Mucosa of gallbladder (tissue), 1 donor: ENCODE results near the gene OSBPL10. TPM values are rescaled to one million over a fixed set of nuclear protein-coding genes. Genes with fewer than 3 reads are reported as not detected.
A peak's percentile ranks its signal among the peaks of the same experiment; 100 is the strongest.
"Not testable (repeated sequence)": the region's sequence is repeated elsewhere in the genome, so short reads cannot be mapped to it uniquely, and the experiment has no call there.

Source experiments
- DNase-seq: peaks from one replicate; pipeline ENCODE4 v3.0.0-alpha.2; 2020; ENCODE audit warnings: low spot score
- total RNA-seq: library from RNA; stranded (reverse); gene quantifications from one replicate; pipeline ENCODE4 v1.2.1, GENCODE V29; 2021
- donor health status: DM: no; HTN: no; CAD: no.

OSBPL10 gene
- total RNA-seq, 1 donor from 2014 or later, result 70.6 TPM

DNA sequence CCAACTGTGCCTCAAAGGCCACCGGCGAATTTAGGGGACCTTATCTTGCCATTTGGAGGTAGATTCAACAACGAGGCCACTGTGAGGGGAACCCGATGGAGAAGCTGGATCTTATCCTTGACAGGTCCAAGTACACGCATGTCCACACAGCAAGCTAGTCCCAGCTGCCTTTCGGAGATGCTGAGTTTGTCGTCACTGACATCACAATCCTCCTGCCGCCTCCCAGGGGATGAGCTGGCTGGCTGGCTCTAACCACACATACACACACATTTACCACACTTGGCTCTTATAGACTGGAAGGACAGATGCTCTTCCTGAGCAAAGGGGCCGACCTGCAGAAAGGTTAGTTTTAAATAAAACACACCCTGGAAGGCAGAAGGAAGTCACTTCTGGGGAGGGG, 272.1 kb downstream of the OSBPL10 start:
- DNase-seq, result no peak

DNA sequence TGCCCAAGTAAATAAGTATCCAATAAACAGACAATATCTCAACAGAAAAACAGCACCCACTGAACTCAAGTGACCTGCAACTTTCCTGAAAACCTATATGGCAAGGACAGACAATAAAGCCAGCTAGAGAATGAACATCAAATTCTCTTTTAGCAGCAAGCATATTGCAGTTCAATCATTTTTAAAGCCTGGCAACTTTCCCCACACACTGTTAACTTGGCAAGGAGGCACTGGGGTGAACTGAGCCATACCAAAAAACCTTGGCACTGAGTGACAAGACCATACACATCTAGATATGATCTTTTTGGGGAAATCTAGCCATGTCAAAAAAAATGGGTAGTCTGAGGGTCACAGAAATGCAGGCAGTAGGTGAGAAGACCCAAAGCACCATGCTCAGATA, 273.8 kb downstream of the OSBPL10 start:
- DNase-seq, result no peak

DNA sequence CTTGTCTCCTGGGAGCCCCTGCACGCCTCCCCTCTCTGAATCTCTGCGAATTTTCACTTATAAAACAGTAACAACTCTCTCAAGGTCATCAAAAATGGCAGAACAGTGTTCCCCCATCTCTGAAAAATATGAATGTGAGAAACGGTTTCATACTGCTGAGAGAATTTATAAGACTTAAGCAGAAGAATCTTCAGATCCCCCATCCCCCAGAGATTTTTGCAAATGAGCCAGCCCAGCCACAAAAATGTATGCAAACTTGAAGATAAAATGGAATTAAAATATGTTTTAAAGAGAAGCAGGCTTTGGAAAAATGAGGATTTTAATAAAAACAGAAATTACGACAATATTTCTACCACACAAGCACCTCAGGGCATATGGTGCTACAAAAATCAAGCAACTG, 275.3 kb downstream of the OSBPL10 start:
- DNase-seq, result no peak

DNA sequence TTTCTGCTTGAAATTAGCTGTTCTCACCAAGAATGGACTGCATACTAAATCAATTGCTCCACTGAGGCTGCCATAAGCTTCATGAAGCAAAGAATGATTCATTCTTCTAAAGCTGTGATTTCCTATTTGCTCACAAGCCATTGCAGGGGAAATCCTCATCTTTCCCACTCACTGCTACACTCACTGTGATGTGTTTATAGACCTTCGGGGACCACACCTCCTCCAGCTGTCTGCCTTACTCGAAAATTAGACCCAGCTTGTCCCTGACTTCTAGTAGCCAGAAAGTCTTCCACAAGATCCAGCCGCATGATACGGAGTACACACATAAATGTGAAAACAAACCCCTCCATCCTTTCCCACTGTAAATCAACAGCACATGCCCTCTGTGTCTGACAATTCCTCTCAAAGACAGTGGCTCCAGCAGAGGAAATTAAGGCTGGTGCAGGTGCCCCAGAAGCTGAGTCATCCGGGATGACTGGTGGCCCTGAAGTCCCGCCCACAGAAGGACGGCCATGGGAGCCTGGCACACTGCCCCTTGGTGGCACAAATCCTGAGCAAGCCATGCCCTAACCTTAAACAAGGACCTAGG, 276.4 kb downstream of the OSBPL10 start:
- DNase-seq, result peak; percentile 53

GRCh38 chr3:31704156-31704555, 276.9 kb downstream of the OSBPL10 start:
- no peak for DNase-seq

DNA sequence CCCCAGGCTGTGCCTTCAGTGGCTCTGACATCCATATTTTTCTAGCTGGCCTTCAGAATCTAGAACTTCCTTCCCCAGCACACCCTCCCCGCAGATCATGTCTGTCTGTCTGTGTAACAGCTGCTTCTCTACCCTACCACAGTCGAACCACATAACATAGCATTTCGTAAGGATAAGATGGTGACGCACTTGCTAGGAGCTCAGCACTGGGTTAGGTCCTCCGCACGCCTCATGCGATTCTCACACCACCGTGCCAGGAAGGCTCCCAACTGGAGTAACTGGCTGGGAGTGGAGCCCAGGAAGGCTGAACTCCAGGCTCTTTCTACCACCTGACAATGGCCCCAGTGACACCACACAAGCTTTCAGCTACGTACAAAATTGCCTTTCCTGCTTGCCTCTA, 279.8 kb downstream of the OSBPL10 start:
- DNase-seq, result no peak

GRCh38 chr3:31699309-31699953, 281.6 kb downstream of the OSBPL10 start:
- no peak for DNase-seq

DNA sequence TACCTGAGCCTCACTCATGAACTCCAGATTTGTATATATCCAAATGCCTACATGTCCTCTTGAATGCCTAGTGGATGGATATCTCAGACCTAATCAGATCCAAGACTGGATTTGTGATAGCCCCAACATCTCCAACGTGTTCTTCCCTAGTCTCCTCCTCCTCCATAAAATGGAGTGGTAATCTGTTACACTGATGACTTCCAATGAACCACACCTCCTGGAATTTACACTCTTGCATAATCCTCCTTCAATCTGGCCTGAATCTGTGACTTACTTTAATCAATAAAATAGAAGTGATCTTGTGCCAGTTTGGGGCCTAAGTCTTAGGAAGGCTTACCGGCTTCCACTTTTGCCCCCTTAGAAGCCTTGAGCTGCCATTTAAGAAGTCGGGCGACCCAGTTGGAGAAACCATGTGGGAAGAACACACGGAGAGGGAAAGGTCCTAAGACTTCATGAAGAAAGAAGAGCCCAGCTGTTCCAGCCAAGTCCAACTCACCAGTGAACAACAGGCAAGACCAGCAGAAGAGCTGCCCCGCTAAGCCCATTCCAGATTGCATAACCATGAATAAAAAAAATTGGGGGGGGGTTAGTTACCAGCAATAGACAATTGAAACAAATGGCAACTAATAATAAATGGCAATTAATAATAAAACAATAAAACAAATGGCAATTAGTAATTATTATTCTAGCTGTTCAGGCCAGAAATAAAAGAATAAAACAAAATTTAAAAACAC, 284.1 kb downstream of the OSBPL10 start:
- DNase-seq, result no peak

GRCh38 chr3:31696009-31696297, 285.1 kb downstream of the OSBPL10 start:
- DNase-seq, result no peak

DNA sequence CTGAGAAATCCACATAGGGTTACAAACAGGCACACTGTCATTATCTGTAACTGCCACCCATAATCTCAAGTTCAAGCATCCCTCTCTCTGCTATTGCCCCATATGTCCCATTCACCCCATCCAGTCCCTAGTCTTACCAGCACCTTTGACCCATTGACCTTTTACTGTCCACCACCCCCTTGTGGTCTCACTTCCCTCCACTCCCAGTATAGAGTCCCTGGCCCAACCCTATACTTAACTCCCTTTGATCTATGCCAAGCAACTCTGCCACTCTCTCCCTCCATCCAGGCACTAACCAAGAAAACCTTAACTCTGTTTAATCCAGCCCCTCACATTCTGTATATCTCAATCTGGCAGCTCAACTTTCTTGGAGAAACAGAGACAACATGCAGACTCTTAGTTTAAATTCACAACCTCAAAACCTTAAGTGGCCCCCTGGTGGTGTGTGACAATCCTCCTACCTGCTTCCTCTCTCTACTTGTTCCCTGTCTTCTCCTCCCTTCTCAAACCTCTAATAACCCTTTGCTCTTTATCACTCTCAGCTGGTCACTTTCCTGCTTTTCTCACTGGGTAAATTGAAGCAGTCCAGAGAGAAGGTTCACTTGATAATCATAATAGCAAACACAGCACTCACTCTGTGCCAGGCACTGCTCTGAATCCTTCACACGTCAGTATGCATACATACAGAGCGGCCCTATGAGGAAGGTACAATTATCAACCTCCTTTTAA, 285.6 kb downstream of the OSBPL10 start:
- DNase-seq, result no peak

GRCh38 chr3:31693346-31693745, 287.7 kb downstream of the OSBPL10 start:
- DNase-seq, result no peak

- no peak for DNase-seq
These were observed 288.3 kb downstream of the OSBPL10 start for GRCh38 chr3:31692751-31693150.

GRCh38 chr3:31690771-31691170, 290.3 kb downstream of the OSBPL10 start:
- no peak for DNase-seq

DNA sequence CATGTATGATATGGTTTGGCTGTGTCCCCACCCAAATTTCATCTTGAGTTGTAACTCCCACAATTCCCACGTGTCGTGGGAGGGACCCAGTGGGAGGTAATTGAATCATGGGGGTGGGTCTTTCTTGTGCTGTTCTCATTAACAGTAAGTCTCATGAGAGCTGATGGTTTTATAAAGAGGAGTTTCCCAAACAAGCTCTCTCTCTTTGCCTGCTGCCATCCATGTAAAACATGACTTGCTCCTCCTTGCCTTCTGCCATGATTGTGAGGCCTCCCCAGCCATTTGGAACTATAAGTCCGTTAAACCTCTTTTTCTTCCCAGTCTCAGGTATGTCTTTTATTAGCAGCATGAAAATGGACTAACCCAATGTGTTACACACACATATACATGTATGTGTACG, 291.5 kb downstream of the OSBPL10 start:
- DNase-seq, result not testable (repeated sequence)

DNA sequence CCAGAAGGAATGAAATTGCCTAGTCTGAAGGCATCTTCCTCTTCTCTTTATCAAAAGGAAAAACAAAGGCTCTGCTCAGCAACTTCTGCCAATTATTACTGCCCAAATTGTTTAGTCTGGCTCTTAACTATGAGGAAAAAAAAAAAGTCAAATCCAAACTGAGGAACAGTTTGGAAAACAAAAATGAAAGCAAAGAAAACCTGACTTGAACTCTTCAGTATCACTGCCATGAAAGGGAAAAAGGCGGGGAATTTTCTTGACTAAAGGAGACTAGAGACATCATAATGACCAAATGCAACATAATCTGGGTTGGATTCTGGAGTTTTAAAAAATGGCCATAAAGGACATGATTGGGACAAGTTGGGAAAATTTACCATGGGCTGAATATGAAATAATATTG, 292.1 kb downstream of the OSBPL10 start:
- no peak for DNase-seq

DNA sequence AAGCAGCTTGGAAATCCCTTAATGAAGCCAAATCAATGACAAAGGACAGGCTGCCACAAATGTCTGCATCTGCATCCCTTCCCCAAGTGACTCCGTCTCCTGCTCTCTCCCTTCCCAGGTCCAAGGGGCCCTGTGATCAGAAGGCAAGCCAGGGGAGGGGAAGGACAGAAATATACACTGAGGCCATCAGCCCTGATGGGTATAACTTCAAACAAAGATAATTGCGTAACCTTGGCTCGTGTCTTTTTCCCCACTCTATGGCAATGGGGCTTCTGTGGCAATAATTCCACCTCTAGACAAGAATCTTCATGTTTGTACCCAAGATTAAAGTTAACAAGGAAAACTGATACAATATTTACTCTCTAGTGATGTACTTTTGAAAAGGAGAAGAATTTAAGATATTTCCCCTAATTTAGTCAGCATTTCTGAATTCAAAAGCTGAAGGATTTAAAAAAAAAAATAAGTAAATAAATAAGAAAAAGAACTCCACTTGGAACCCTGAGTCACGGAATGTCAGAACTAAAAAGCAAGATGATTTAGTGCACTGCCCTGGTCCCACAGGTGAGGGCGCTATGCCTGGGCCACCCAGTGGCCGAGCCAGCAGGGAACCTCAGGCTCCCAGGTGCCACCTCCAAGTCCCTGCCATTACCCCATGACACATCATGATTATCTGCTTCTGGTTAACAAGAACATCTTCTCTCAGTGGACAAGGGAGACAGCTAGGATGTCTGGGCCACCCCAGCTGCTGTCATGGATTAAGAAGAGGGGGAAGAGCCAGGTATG, 293.9 kb downstream of the OSBPL10 start:
- no peak for DNase-seq

- no peak for DNase-seq
These were observed 300.8 kb downstream of the OSBPL10 start for GRCh38 chr3:31680072-31680870.

GRCh38 chr3:31676556-31676955, 304.5 kb downstream of the OSBPL10 start:
- no peak for DNase-seq

GRCh38 chr3:31673950-31674349, 307.1 kb downstream of the OSBPL10 start:
- no peak for DNase-seq

DNA sequence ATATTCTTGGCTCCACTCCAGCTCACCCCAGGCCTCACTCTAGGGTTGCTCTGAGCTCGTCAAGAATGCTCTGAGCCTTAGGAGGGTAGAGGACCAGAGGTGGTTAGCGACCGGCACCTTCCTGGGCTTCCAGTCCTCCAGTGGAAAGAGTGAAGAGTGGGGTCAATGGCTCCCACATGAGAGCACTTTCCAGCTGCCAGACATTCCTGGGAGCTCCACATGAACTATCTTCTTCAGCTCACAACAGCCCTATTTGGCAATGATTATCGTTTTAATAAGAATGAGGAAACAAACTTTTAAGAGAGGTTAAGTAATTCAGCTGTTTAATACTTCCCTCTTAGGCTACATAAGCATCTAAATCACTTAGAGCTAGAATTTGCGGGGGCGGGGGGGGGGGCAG, 309.1 kb downstream of the OSBPL10 start:
- DNase-seq, result no peak

- no peak for DNase-seq
These were observed 309.6 kb downstream of the OSBPL10 start for GRCh38 chr3:31671451-31671850.
